SW480 (cell line): Measurements from ENCODE around the gene KCNG4.
A peak's percentile ranks its signal among the peaks of the same experiment; 100 is the strongest.

Source experiments
- DNase-seq: peaks from one replicate; pipeline ENCODE4 v3.0.0-alpha.2; 2016; ENCODE audit warnings: low spot score

Gene KCNG4

GRCh38 chr16:84239909-84240308 is at the start of gene KCNG4:
Gene KCNG4, minus strand, starts transcription at chr16:84240012. Its CDS starts 2,527 bp downstream, at chr16:84237485.
- DNase-seq: no peak

GRCh38 chr16:84288902-84289301 is 49.1 kb upstream of the KCNG4 start:
- DNase-seq: no peak

- DNase-seq: no peak
Observed at GRCh38 chr16:84286578-84287240, 46.9 kb upstream of the KCNG4 start.

- DNase-seq: peak; percentile 9
Observed at GRCh38 chr16:84284154-84284722, 44.4 kb upstream of the KCNG4 start.

GRCh38 chr16:84283314-84284153 is 43.7 kb upstream of the KCNG4 start:
- no peak for DNase-seq

- DNase-seq: no peak
Observed at GRCh38 chr16:84282533-84282932, 42.7 kb upstream of the KCNG4 start.

- no peak for DNase-seq
Observed at GRCh38 chr16:84281074-84281473, 41.3 kb upstream of the KCNG4 start.

- no peak for DNase-seq
Observed at GRCh38 chr16:84279881-84280280, 40.1 kb upstream of the KCNG4 start.

- DNase-seq: no peak
Observed at GRCh38 chr16:84278968-84279367, 39.2 kb upstream of the KCNG4 start.

GRCh38 chr16:84278333-84278732 is 38.5 kb upstream of the KCNG4 start:
- no peak for DNase-seq

GRCh38 chr16:84277244-84277823 is 37.5 kb upstream of the KCNG4 start:
- peak; percentile 41 for DNase-seq

- no peak for DNase-seq
Observed at GRCh38 chr16:84275585-84276151, 35.9 kb upstream of the KCNG4 start.

GRCh38 chr16:84274515-84274914 is 34.7 kb upstream of the KCNG4 start:
- no peak for DNase-seq

- no peak for DNase-seq
Observed at GRCh38 chr16:84272740-84273320, 33.0 kb upstream of the KCNG4 start.

- DNase-seq: peak; percentile 22
Observed at GRCh38 chr16:84271866-84272265, 32.1 kb upstream of the KCNG4 start.

- DNase-seq: no peak
Observed at GRCh38 chr16:84271037-84271436, 31.2 kb upstream of the KCNG4 start.

GRCh38 chr16:84270531-84270930 is 30.7 kb upstream of the KCNG4 start:
- no peak for DNase-seq

- no peak for DNase-seq
Observed at GRCh38 chr16:84270071-84270470, 30.3 kb upstream of the KCNG4 start.

GRCh38 chr16:84268291-84269040 is 28.7 kb upstream of the KCNG4 start:
- no peak for DNase-seq

- DNase-seq: no peak
Observed at GRCh38 chr16:84267380-84267779, 27.6 kb upstream of the KCNG4 start.

- DNase-seq: peak; percentile 73
Observed at GRCh38 chr16:84266451-84266850, 26.6 kb upstream of the KCNG4 start.
